WTC11 (cell line): ENCODE data around the gene DEDD2. TPM values are rescaled to one million over a fixed set of nuclear protein-coding genes. Genes with fewer than 3 reads are reported as not detected.

Source experiments
- ATAC-seq: fragments of 200-7000 bp; cut with Tn5 transposase; 2 replicates; pipeline ENCODE4 v1.10.0; 2021; ENCODE audit warnings: mild to moderate bottlenecking, moderate library complexity
- CTCF ChIA-PET: fragments of 300-600 bp; sonication (Branson Sonifier 250); formaldehyde crosslinking; loops from one replicate; lab custom pipeline; 2021; ENCODE audit warnings: antibody characterized with exemption; lab: Charles Lee
- POLR2A ChIA-PET: fragments of 350-600 bp; sonication (Branson Sonifier 250); formaldehyde crosslinking; loops from one replicate; lab custom pipeline; 2021; ENCODE audit warnings: antibody characterized with exemption; lab: Charles Lee
- DNase-seq: peaks from one replicate; pipeline ENCODE4 v3.0.0; 2021; ENCODE audit warnings: low spot score
- H3K27ac Mint-ChIP-seq: 2 replicates; pipeline ENCODE4 v1.8.0; 2021; ENCODE audit warnings: mixed read lengths
- H3K27me3 Mint-ChIP-seq: 2 replicates; pipeline ENCODE4 v1.8.0; 2021; ENCODE audit warnings: low read depth, mild to moderate bottlenecking, moderate library complexity, mixed read lengths
- H3K36me3 Mint-ChIP-seq: 2 replicates; pipeline ENCODE4 v1.8.0; 2021; ENCODE audit warnings: mixed read lengths
- H3K4me1 Mint-ChIP-seq: 2 replicates; pipeline ENCODE4 v1.8.0; 2022; ENCODE audit warnings: mixed read lengths
- H3K4me3 Mint-ChIP-seq: 2 replicates; pipeline ENCODE4 v1.8.0; 2021; ENCODE audit warnings: mild to moderate bottlenecking, moderate library complexity, mixed read lengths
- H3K9me3 Mint-ChIP-seq: 2 replicates; pipeline ENCODE4 v1.8.0; 2021; ENCODE audit warnings: mixed read lengths
- ATF1 ChIP-seq: sonication (generic); formaldehyde crosslinking; IDR thresholded peaks from 2 replicates; pipeline ENCODE4 v1.8.1; 2023; ENCODE audit warnings: mild to moderate bottlenecking, moderate library complexity, missing genetic modification reagents
- CREM ChIP-seq: sonication (generic); formaldehyde crosslinking; IDR thresholded peaks from 2 replicates; pipeline ENCODE4 v1.8.1; 2022; ENCODE audit warnings: mild to moderate bottlenecking, missing genetic modification reagents, moderate library complexity
- ETV6 ChIP-seq: sonication (generic); formaldehyde crosslinking; IDR thresholded peaks from 2 replicates; pipeline ENCODE4 v1.8.1; 2022; ENCODE audit warnings: mild to moderate bottlenecking, missing genetic modification reagents
- FOXK1 ChIP-seq: sonication (generic); formaldehyde crosslinking; IDR thresholded peaks from 2 replicates; pipeline ENCODE4 v1.8.0; 2022; ENCODE audit warnings: mild to moderate bottlenecking, moderate library complexity, missing genetic modification reagents
- JAZF1 ChIP-seq: fragments of 250-450 bp; sonication (Bioruptor Pico); IDR thresholded peaks from 2 replicates; pipeline ENCODE4 v1.9.0; 2021; ENCODE audit warnings: moderate library complexity, mild to moderate bottlenecking, inconsistent platforms
- KAT7 ChIP-seq: sonication (generic); formaldehyde crosslinking; IDR thresholded peaks from 2 replicates; pipeline ENCODE4 v1.8.1; 2023; ENCODE audit warnings: missing genetic modification reagents, mild to moderate bottlenecking, borderline replicate concordance
- MYBL2 ChIP-seq: sonication (generic); formaldehyde crosslinking; IDR thresholded peaks from 2 replicates; pipeline ENCODE4 v1.8.1; 2023; ENCODE audit warnings: mild to moderate bottlenecking, moderate library complexity, missing genetic modification reagents
- NFYB ChIP-seq: sonication (generic); formaldehyde crosslinking; conservative IDR thresholded peaks from 2 replicates; pipeline ENCODE4 v1.8.0; 2022; ENCODE audit warnings: low read depth, missing genetic modification reagents
- ZNF416 ChIP-seq: fragments of 250-450 bp; sonication (Bioruptor Pico); IDR thresholded peaks from 2 replicates; pipeline ENCODE4 v1.9.0; 2021; ENCODE audit warnings: mild to moderate bottlenecking, inconsistent platforms
- ZNF671 ChIP-seq: fragments of 250-450 bp; sonication (Bioruptor Pico); IDR thresholded peaks from 2 replicates; pipeline ENCODE4 v1.8.0; 2021; ENCODE audit warnings: mild to moderate bottlenecking
- total RNA-seq: library from RNA; stranded (reverse); gene quantifications from 3 replicates; pipeline ENCODE4 v1.2.3, GENCODE V29; 2021
- TF ChIP-seq, protein P1 (sequence below): sonication (generic); formaldehyde crosslinking; IDR thresholded peaks from 2 replicates; pipeline ENCODE4 v1.8.1; 2022; ENCODE audit warnings: low read depth, mild to moderate bottlenecking, moderate library complexity, missing genetic modification reagents, borderline replicate concordance
- TF ChIP-seq, protein P2 (sequence below): sonication (generic); formaldehyde crosslinking; IDR thresholded peaks from 2 replicates; pipeline ENCODE4 v1.8.1; 2023; ENCODE audit warnings: mild to moderate bottlenecking, missing genetic modification reagents
- TF ChIP-seq, protein P3 (sequence below): sonication (generic); formaldehyde crosslinking; conservative IDR thresholded peaks from 2 replicates; pipeline ENCODE4 v1.8.1; 2022; ENCODE audit warnings: mild to moderate bottlenecking, missing genetic modification reagents
- TF ChIP-seq, protein P4 (sequence below): fragments of 250-450 bp; sonication (Bioruptor Pico); IDR thresholded peaks from 2 replicates; pipeline ENCODE4 v1.9.0; 2021; ENCODE audit warnings: mild to moderate bottlenecking
- TF ChIP-seq, protein P5 (sequence below): fragments of 250-450 bp; sonication (Bioruptor Pico); IDR thresholded peaks from 2 replicates; pipeline ENCODE4 v1.9.0; 2021; ENCODE audit warnings: moderate library complexity, mild to moderate bottlenecking, inconsistent platforms, borderline replicate concordance
- TF ChIP-seq, protein P6 (sequence below): sonication (generic); formaldehyde crosslinking; IDR thresholded peaks from 2 replicates; pipeline ENCODE4 v1.8.0; 2022; ENCODE audit warnings: mild to moderate bottlenecking, missing genetic modification reagents
- TF ChIP-seq, protein P7 (sequence below): sonication (generic); formaldehyde crosslinking; IDR thresholded peaks from 2 replicates; pipeline ENCODE4 v1.8.1; 2023; ENCODE audit warnings: mild to moderate bottlenecking, missing genetic modification reagents, moderate library complexity
- TF ChIP-seq, protein P8 (sequence below): sonication (generic); formaldehyde crosslinking; IDR thresholded peaks from 2 replicates; pipeline ENCODE4 v1.8.0; 2023; ENCODE audit warnings: mild to moderate bottlenecking, missing genetic modification reagents
- TF ChIP-seq, protein P9 (sequence below): fragments of 250-450 bp; sonication (Bioruptor Pico); IDR thresholded peaks from 2 replicates; pipeline ENCODE4 v1.8.0; 2021; ENCODE audit warnings: mild to moderate bottlenecking

Gene DEDD2
- total RNA-seq, 1 experiment from 2014 or later = 37.7 TPM

DNA sequence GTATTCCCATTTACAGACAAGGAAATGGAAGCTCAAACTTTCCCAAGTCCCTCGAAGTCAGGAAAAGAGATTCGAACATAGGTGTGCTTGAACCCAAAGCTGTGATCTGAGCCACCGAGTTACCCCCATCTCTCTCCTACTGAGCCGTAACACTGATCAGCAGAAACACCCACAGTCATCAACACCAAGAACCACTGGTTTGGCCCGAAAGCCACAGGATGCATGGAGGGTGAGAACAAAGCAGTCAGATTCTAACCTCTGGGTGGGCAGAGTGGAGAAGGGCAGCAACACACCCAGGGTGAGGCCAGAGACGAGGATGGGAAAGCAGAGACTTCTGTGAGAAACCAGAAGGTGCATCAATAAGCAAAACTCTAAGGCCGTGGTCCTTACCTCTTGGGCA lies 57.5 kb downstream of the DEDD2 start:
- Mint-ChIP-seq H3K4me3 (no peak overlapping the region), H3K36me3 (no peaks in the 10 kb centered on the region), H3K4me1 (peaks cover 14% of the 10 kb centered on the region), H3K27me3 (peaks cover 32% of the 10 kb centered on the region), H3K27ac (no peak overlapping the region), H3K9me3 (no peaks in the 10 kb centered on the region)
- CTCF ChIA-PET = interaction anchor here (1.1 to 1.4 kb wide), 3 partner anchors 9 to 51 kb away, joined by 4 to 5 read pairs (median 4); no protein-coding TSS in a partner anchor
- TF ChIP-seq CREM (no peak), MYBL2 (no peak), FOXK1 (CRISPR knock-in tag) (no peak)
- TF ChIP-seq, protein P1, sequence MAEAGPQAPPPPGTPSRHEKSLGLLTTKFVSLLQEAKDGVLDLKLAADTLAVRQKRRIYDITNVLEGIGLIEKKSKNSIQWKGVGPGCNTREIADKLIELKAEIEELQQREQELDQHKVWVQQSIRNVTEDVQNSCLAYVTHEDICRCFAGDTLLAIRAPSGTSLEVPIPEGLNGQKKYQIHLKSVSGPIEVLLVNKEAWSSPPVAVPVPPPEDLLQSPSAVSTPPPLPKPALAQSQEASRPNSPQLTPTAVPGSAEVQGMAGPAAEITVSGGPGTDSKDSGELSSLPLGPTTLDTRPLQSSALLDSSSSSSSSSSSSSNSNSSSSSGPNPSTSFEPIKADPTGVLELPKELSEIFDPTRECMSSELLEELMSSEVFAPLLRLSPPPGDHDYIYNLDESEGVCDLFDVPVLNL = no peak
- TF ChIP-seq, protein P2, sequence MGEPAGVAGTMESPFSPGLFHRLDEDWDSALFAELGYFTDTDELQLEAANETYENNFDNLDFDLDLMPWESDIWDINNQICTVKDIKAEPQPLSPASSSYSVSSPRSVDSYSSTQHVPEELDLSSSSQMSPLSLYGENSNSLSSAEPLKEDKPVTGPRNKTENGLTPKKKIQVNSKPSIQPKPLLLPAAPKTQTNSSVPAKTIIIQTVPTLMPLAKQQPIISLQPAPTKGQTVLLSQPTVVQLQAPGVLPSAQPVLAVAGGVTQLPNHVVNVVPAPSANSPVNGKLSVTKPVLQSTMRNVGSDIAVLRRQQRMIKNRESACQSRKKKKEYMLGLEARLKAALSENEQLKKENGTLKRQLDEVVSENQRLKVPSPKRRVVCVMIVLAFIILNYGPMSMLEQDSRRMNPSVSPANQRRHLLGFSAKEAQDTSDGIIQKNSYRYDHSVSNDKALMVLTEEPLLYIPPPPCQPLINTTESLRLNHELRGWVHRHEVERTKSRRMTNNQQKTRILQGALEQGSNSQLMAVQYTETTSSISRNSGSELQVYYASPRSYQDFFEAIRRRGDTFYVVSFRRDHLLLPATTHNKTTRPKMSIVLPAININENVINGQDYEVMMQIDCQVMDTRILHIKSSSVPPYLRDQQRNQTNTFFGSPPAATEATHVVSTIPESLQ (CRISPR knock-in tag) = no peak
- ATAC-seq = no peak
- POLR2A ChIA-PET = no interaction called here
- no peak for DNase-seq

DNA sequence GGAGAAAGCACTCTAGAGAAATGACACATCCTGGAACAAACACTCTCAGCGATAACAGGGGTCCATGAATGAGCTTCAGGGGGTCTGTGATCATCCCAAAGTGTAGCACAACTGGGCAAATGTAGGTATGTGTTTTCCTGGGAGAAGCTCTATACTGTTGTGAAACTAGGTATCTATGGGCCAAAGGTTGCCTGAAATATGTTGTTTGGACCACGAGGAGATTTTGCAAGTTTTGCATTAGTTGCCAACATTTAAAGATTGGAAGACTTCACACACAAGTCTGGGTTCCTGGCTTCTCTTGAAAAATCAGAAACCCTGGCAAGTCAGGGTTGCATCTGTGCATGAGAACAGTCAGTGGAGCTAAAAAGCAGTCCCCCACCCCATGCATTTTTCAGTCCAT lies 58.6 kb downstream of the DEDD2 start:
- no peak overlapping the region for H3K4me3 Mint-ChIP-seq
- ChIA-PET CTCF (interaction anchor here (1.1 to 1.4 kb wide), 3 partner anchors 18 to 50 kb away, joined by 3 to 4 read pairs (median 4); partner anchors contain the start of gene POU2F2), POLR2A (no interaction called here)
- no peak overlapping the region for H3K27ac Mint-ChIP-seq
- no peaks in the 10 kb centered on the region for H3K36me3 Mint-ChIP-seq
- H3K4me1 Mint-ChIP-seq = peaks cover 21% of the 10 kb centered on the region
- ATAC-seq = no peak
- DNase-seq = no peak
- H3K9me3 Mint-ChIP-seq = no peaks in the 10 kb centered on the region
- H3K27me3 Mint-ChIP-seq = peaks cover 40% of the 10 kb centered on the region
- TF ChIP-seq CREM (no peak), KAT7 (no peak), ZNF671 (CRISPR knock-in tag) (no peak), NFYB (CRISPR knock-in tag) (no peak), JAZF1 (CRISPR knock-in tag) (no peak), ATF1 (CRISPR knock-in tag) (no peak), ZNF416 (CRISPR knock-in tag) (no peak), ETV6 (CRISPR knock-in tag) (no peak)
- TF ChIP-seq, protein P3, sequence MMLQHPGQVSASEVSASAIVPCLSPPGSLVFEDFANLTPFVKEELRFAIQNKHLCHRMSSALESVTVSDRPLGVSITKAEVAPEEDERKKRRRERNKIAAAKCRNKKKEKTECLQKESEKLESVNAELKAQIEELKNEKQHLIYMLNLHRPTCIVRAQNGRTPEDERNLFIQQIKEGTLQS (CRISPR knock-in tag) = no peak
- TF ChIP-seq, protein P4, sequence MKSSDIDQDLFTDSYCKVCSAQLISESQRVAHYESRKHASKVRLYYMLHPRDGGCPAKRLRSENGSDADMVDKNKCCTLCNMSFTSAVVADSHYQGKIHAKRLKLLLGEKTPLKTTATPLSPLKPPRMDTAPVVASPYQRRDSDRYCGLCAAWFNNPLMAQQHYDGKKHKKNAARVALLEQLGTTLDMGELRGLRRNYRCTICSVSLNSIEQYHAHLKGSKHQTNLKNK = no peak
- TF ChIP-seq, protein P5, sequence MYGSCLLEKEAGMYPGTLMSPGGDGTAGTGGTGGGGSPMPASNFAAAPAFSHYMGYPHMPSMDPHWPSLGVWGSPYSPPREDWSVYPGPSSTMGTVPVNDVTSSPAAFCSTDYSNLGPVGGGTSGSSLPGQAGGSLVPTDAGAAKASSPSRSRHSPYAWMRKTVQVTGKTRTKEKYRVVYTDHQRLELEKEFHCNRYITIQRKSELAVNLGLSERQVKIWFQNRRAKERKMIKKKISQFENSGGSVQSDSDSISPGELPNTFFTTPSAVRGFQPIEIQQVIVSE = no peak
- TF ChIP-seq, protein P6, sequence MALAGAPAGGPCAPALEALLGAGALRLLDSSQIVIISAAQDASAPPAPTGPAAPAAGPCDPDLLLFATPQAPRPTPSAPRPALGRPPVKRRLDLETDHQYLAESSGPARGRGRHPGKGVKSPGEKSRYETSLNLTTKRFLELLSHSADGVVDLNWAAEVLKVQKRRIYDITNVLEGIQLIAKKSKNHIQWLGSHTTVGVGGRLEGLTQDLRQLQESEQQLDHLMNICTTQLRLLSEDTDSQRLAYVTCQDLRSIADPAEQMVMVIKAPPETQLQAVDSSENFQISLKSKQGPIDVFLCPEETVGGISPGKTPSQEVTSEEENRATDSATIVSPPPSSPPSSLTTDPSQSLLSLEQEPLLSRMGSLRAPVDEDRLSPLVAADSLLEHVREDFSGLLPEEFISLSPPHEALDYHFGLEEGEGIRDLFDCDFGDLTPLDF (CRISPR knock-in tag) = no peak
- TF ChIP-seq, protein P7, sequence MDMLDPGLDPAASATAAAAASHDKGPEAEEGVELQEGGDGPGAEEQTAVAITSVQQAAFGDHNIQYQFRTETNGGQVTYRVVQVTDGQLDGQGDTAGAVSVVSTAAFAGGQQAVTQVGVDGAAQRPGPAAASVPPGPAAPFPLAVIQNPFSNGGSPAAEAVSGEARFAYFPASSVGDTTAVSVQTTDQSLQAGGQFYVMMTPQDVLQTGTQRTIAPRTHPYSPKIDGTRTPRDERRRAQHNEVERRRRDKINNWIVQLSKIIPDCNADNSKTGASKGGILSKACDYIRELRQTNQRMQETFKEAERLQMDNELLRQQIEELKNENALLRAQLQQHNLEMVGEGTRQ (CRISPR knock-in tag) = no peak
- TF ChIP-seq, protein P8, sequence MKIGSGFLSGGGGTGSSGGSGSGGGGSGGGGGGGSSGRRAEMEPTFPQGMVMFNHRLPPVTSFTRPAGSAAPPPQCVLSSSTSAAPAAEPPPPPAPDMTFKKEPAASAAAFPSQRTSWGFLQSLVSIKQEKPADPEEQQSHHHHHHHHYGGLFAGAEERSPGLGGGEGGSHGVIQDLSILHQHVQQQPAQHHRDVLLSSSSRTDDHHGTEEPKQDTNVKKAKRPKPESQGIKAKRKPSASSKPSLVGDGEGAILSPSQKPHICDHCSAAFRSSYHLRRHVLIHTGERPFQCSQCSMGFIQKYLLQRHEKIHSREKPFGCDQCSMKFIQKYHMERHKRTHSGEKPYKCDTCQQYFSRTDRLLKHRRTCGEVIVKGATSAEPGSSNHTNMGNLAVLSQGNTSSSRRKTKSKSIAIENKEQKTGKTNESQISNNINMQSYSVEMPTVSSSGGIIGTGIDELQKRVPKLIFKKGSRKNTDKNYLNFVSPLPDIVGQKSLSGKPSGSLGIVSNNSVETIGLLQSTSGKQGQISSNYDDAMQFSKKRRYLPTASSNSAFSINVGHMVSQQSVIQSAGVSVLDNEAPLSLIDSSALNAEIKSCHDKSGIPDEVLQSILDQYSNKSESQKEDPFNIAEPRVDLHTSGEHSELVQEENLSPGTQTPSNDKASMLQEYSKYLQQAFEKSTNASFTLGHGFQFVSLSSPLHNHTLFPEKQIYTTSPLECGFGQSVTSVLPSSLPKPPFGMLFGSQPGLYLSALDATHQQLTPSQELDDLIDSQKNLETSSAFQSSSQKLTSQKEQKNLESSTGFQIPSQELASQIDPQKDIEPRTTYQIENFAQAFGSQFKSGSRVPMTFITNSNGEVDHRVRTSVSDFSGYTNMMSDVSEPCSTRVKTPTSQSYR (CRISPR knock-in tag) = no peak
- TF ChIP-seq, protein P9, sequence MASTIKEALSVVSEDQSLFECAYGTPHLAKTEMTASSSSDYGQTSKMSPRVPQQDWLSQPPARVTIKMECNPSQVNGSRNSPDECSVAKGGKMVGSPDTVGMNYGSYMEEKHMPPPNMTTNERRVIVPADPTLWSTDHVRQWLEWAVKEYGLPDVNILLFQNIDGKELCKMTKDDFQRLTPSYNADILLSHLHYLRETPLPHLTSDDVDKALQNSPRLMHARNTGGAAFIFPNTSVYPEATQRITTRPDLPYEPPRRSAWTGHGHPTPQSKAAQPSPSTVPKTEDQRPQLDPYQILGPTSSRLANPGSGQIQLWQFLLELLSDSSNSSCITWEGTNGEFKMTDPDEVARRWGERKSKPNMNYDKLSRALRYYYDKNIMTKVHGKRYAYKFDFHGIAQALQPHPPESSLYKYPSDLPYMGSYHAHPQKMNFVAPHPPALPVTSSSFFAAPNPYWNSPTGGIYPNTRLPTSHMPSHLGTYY (CRISPR knock-in tag) = no peak
